HEK293 (cell line): Measurements from ENCODE around the gene NAA20.

ENCODE experiments used
- CTCF ChIA-PET: fragments of 350-600 bp; formaldehyde crosslinking; extraction: SDS; loops from one replicate; lab custom pipeline; 2021; ENCODE audit warnings: antibody characterized with exemption; lab: Yijun Ruan, JAX
- POLR2A ChIA-PET: fragments of 300-600 bp; formaldehyde crosslinking; extraction: SDS; loops from one replicate; lab custom pipeline; 2020; ENCODE audit warnings: antibody characterized with exemption, inconsistent platforms; lab: Yijun Ruan, JAX
- H3K27ac ChIP-seq: fragments of 200-500 bp; sonication (Bioruptor generic); 2 replicates; pipeline ENCODE4 v1.5.1; 2014; ENCODE audit warnings: low read depth, low read length, control low read depth, inconsistent platforms; ENCODE audit errors: extremely low read depth
- H3K36me3 ChIP-seq, 2 experiments: fragments of 200-500 bp in 1 of 2; sonication (Bioruptor generic) in 1 of 2; 1 replicate in 1 of 2; 2 replicates in 1 of 2; pipeline ENCODE4 v1.5.1; 2014 to 2017; ENCODE audit warnings: inconsistent platforms in 2 of 2, low read length in 2 of 2; ENCODE audit not compliant: control insufficient read depth in 2 of 2, insufficient read depth in 1 of 2
- H3K4me1 ChIP-seq: fragments of 200-500 bp; sonication (Bioruptor generic); 2 replicates; pipeline ENCODE4 v1.5.1; 2014; ENCODE audit warnings: mild to moderate bottlenecking, low read length, inconsistent platforms; ENCODE audit not compliant: control insufficient read depth, insufficient read depth
- H3K4me3 ChIP-seq: 2 replicates; pipeline ENCODE4 v1.5.1; 2011; ENCODE audit warnings: low read depth, mild to moderate bottlenecking, control low read depth, low read length, moderate library complexity
- H3K9me3 ChIP-seq: fragments of 200-500 bp; sonication (Bioruptor generic); 2 replicates; pipeline ENCODE4 v1.5.1; 2014; ENCODE audit warnings: low read depth, low read length, inconsistent platforms; ENCODE audit not compliant: control insufficient read depth, insufficient read depth
- FEZF1 ChIP-seq: fragments of 450-650 bp; formaldehyde crosslinking; IDR thresholded peaks from 2 replicates; pipeline ENCODE4 v1.5.1; 2016; ENCODE audit warnings: missing biosample characterization, missing genetic modification characterization
- GLIS1 ChIP-seq: fragments of 450-650 bp; formaldehyde crosslinking; IDR thresholded peaks from 2 replicates; pipeline ENCODE4 v1.5.1; 2016; ENCODE audit warnings: missing biosample characterization, missing genetic modification characterization
- KLF8 ChIP-seq: fragments of 450-650 bp; formaldehyde crosslinking; IDR thresholded peaks from 2 replicates; pipeline ENCODE4 v1.5.1; 2016; ENCODE audit warnings: missing biosample characterization, missing genetic modification characterization
- KLF9 ChIP-seq: fragments of 450-650 bp; formaldehyde crosslinking; IDR thresholded peaks from 2 replicates; pipeline ENCODE4 v1.5.1; 2016; ENCODE audit warnings: missing biosample characterization, missing genetic modification characterization, low read depth
- REPIN1 ChIP-seq: fragments of 450-650 bp; formaldehyde crosslinking; IDR thresholded peaks from 2 replicates; pipeline ENCODE4 v1.5.1; 2017; ENCODE audit warnings: missing biosample characterization, missing genetic modification characterization, low read depth
- SP3 ChIP-seq: fragments of 450-650 bp; formaldehyde crosslinking; IDR thresholded peaks from 2 replicates; pipeline ENCODE4 v1.5.1; 2016; ENCODE audit warnings: missing biosample characterization, missing genetic modification characterization
- YY1 ChIP-seq: fragments of 450-650 bp; formaldehyde crosslinking; IDR thresholded peaks from 2 replicates; pipeline ENCODE4 v1.5.1; 2018; ENCODE audit warnings: missing biosample characterization, missing genetic modification characterization
- ZNF132 ChIP-seq: fragments of 450-650 bp; formaldehyde crosslinking; IDR thresholded peaks from 2 replicates; pipeline ENCODE4 v1.5.1; 2017; ENCODE audit warnings: missing biosample characterization, missing genetic modification characterization, borderline replicate concordance
- ZNF19 ChIP-seq: fragments of 450-650 bp; formaldehyde crosslinking; IDR thresholded peaks from 2 replicates; pipeline ENCODE4; 2016; ENCODE audit warnings: missing biosample characterization, missing genetic modification characterization, low read depth
- ZNF221 ChIP-seq: fragments of 450-650 bp; formaldehyde crosslinking; IDR thresholded peaks from 2 replicates; pipeline ENCODE4 v1.5.1; 2017; ENCODE audit warnings: missing biosample characterization, missing genetic modification characterization, borderline replicate concordance
- ZNF23 ChIP-seq: fragments of 450-650 bp; formaldehyde crosslinking; IDR thresholded peaks from 2 replicates; pipeline ENCODE4 v1.5.1; 2016; ENCODE audit warnings: missing biosample characterization, missing genetic modification characterization, borderline replicate concordance
- ZNF239 ChIP-seq: fragments of 450-650 bp; formaldehyde crosslinking; IDR thresholded peaks from 2 replicates; pipeline ENCODE4 v1.5.1; 2016; ENCODE audit warnings: missing biosample characterization, missing genetic modification characterization
- ZNF274 ChIP-seq, 2 experiments: fragments of 200-500 bp in 1 of 2; fragments of 450-650 bp in 1 of 2; sonication (Bioruptor generic) in 1 of 2; formaldehyde crosslinking in 1 of 2; IDR thresholded peaks; 2 replicates each; pipeline versions ENCODE4 v1.5.1 to v1.6.1; 2014 to 2016; ENCODE audit warnings: borderline replicate concordance in 1 of 2, inconsistent platforms in 1 of 2, low read length in 1 of 2, missing biosample characterization in 1 of 2, missing genetic modification characterization in 1 of 2
- ZNF560 ChIP-seq: fragments of 450-650 bp; formaldehyde crosslinking; IDR thresholded peaks from 2 replicates; pipeline ENCODE4 v1.5.1; 2017; ENCODE audit warnings: missing biosample characterization, missing genetic modification characterization, borderline replicate concordance
- ZNF571 ChIP-seq: fragments of 450-650 bp; formaldehyde crosslinking; IDR thresholded peaks from 2 replicates; pipeline ENCODE4 v1.5.0; 2017; ENCODE audit warnings: missing biosample characterization, missing genetic modification characterization
- ZNF658 ChIP-seq: fragments of 450-650 bp; formaldehyde crosslinking; IDR thresholded peaks from 2 replicates; pipeline ENCODE4; 2016; ENCODE audit warnings: missing biosample characterization, missing genetic modification characterization
- TF ChIP-seq, protein P1 (sequence below): IDR thresholded peaks from 2 replicates; pipeline ENCODE4 v1.6.1; 2011; ENCODE audit warnings: mild to moderate bottlenecking, low read depth, low read length, borderline replicate concordance
- TF ChIP-seq, protein P2 (sequence below): fragments of 450-650 bp; formaldehyde crosslinking; conservative IDR thresholded peaks from 2 replicates; pipeline ENCODE4 v1.5.1; 2016; ENCODE audit warnings: low read depth, missing biosample characterization, missing genetic modification characterization

NAA20 gene

GRCh38 chr20:19998990-19999705 is 18.0 kb upstream of the NAA20 start:
- H3K4me1 ChIP-seq = peaks cover 18% of the 10 kb centered on the region
- H3K4me3 ChIP-seq = no peak overlapping the region
- H3K27ac ChIP-seq = no peak overlapping the region
- no peak for TF ChIP-seq KLF9
- no peak for TF ChIP-seq ZNF132 (tag by site-specific recombination)
- TF ChIP-seq ZNF274 (IDR thresholded peaks at IDR 0.05; ENCODE audit: low read length) = no peak
- no peak for TF ChIP-seq ZNF274 (tag by site-specific recombination; IDR thresholded peaks at IDR 0.05; ENCODE audit: borderline replicate concordance)
- TF ChIP-seq, protein P1, sequence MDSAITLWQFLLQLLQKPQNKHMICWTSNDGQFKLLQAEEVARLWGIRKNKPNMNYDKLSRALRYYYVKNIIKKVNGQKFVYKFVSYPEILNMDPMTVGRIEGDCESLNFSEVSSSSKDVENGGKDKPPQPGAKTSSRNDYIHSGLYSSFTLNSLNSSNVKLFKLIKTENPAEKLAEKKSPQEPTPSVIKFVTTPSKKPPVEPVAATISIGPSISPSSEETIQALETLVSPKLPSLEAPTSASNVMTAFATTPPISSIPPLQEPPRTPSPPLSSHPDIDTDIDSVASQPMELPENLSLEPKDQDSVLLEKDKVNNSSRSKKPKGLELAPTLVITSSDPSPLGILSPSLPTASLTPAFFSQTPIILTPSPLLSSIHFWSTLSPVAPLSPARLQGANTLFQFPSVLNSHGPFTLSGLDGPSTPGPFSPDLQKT = no peak
- no peak for TF ChIP-seq ZNF221 (tag by site-specific recombination)
- TF ChIP-seq, protein P2, sequence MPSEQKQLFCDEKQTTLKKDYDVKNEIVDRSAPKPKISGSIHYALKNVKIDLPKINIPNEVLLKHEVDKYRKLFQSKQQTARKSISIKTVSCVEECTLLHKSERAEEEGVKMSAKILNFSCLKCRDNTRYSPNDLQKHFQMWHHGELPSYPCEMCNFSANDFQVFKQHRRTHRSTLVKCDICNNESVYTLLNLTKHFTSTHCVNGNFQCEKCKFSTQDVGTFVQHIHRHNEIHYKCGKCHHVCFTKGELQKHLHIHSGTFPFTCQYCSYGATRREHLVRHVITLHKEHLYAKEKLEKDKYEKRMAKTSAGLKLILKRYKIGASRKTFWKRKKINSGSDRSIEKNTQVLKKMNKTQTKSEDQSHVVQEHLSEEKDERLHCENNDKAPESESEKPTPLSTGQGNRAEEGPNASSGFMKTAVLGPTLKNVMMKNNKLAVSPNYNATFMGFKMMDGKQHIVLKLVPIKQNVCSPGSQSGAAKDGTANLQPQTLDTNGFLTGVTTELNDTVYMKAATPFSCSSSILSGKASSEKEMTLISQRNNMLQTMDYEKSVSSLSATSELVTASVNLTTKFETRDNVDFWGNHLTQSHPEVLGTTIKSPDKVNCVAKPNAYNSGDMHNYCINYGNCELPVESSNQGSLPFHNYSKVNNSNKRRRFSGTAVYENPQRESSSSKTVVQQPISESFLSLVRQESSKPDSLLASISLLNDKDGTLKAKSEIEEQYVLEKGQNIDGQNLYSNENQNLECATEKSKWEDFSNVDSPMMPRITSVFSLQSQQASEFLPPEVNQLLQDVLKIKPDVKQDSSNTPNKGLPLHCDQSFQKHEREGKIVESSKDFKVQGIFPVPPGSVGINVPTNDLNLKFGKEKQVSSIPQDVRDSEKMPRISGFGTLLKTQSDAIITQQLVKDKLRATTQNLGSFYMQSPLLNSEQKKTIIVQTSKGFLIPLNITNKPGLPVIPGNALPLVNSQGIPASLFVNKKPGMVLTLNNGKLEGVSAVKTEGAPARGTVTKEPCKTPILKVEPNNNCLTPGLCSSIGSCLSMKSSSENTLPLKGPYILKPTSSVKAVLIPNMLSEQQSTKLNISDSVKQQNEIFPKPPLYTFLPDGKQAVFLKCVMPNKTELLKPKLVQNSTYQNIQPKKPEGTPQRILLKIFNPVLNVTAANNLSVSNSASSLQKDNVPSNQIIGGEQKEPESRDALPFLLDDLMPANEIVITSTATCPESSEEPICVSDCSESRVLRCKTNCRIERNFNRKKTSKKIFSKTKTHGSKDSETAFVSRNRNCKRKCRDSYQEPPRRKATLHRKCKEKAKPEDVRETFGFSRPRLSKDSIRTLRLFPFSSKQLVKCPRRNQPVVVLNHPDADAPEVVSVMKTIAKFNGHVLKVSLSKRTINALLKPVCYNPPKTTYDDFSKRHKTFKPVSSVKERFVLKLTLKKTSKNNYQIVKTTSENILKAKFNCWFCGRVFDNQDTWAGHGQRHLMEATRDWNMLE = no peak
- TF ChIP-seq SP3 (tag by site-specific recombination) = no peak
- TF ChIP-seq ZNF19 (tag by site-specific recombination) = no peak
- TF ChIP-seq GLIS1 (tag by site-specific recombination) = no peak
- no peak for TF ChIP-seq ZNF658
- no peak for TF ChIP-seq KLF8 (tag by site-specific recombination)
- TF ChIP-seq ZNF23 (tag by site-specific recombination) = no peak
- no peak for TF ChIP-seq REPIN1 (tag by site-specific recombination)
- TF ChIP-seq ZNF239 (tag by site-specific recombination) = no peak
- no peak for TF ChIP-seq ZNF560 (tag by site-specific recombination)
- TF ChIP-seq FEZF1 (tag by site-specific recombination) = no peak
- TF ChIP-seq YY1 = no peak
- TF ChIP-seq ZNF571 (tag by site-specific recombination) = no peak
- POLR2A ChIA-PET = interaction anchor here (0.6 to 1.7 kb wide), 2 partner anchors 18 to 54 kb away, joined by 3 to 5 read pairs; partner anchors contain the start of gene NAA20
- H3K9me3 ChIP-seq = no peaks in the 10 kb centered on the region
- CTCF ChIA-PET = interaction anchor here (0.5 to 1.1 kb wide), 6 partner anchors 14 to 1367 kb away, joined by 3 to 5 read pairs (median 3); no protein-coding TSS in a partner anchor
- H3K36me3 ChIP-seq = peaks cover 0 to 3% of the 10 kb centered on the region in 2 experiments; a peak in 1 of 3 replicates
